Ovary (tissue), 9 donors: Measurements from ENCODE around the gene FBXO40. TPM values are rescaled to one million over a fixed set of nuclear protein-coding genes. Genes with fewer than 3 reads are reported as not detected.

Source experiments
- DNase-seq, 5 donors: peaks; one replicate each; pipeline ENCODE4 v3.0.0-alpha.2; 2019 to 2020
- H3K27ac ChIP-seq, 2 donors: fragments of 200-600 bp; one replicate each; pipeline versions ENCODE4 v1.5.1 to v1.8.0; 2019 to 2022
- H3K27me3 ChIP-seq: fragments of 200-600 bp; one replicate; pipeline ENCODE4 v1.8.0; 2022
- H3K36me3 ChIP-seq: fragments of 200-600 bp; sonication (generic); one replicate; pipeline ENCODE4 v1.5.1; 2019
- H3K4me1 ChIP-seq: one replicate; pipeline ENCODE4 v1.8.1; 2013; ENCODE audit warnings: mild to moderate bottlenecking, moderate library complexity; ENCODE audit not compliant: insufficient read depth
- H3K4me3 ChIP-seq: fragments of 200-600 bp; sonication (generic); one replicate; pipeline ENCODE4 v1.5.1; 2017
- H3K9me3 ChIP-seq, 2 donors: fragments of 200-600 bp in 1 of 2; sonication (generic) in 1 of 2; one replicate each; pipeline versions ENCODE4 v1.5.1 to v1.8.1; 2013 to 2019; ENCODE audit warnings: mild to moderate bottlenecking in 1 of 2, moderate library complexity in 1 of 2
- CTCF ChIP-seq, 3 donors: fragments of 450-650 bp in 2 of 3; fragments of 200-600 bp in 1 of 3; IDR thresholded peaks; one replicate each; pipeline versions ENCODE4 v1.5.1 to v1.8.0; 2016 to 2022; ENCODE audit warnings: antibody characterized with exemption in 3 of 3, mild to moderate bottlenecking in 1 of 3
- EP300 ChIP-seq: sonication (generic); formaldehyde crosslinking; IDR thresholded peaks from one replicate; pipeline ENCODE4 v1.6.1; 2017; ENCODE audit warnings: antibody characterized with exemption
- POLR2A ChIP-seq: fragments of 450-650 bp; IDR thresholded peaks from one replicate; pipeline ENCODE4 v1.6.1; 2017; ENCODE audit warnings: antibody characterized with exemption, mild to moderate bottlenecking, moderate library complexity
- WGBS, 3 donors: extraction: QIAGEN DNeasy Blood & Tissue Kit in 1 of 3; methylation state at CpG; one replicate each; pipeline versions ENCODE4 v1.1.5 to v1.1.7; 2013 to 2017; 5-methylcytosine and 5-hydroxymethylcytosine counted together
- intact Hi-C, 4 donors: fragments of 100-400 bp; cut with DNase I; formaldehyde crosslinking; loops; one replicate each; pipeline versions ENCODE4 v1.11.0 to v1.15.1; 2022 to 2023
- polyA plus RNA-seq, 2 donors: library from polyadenylated mRNA; stranded (reverse); fragments of 200-250 nt in 1 of 2; fragments of 350-450 nt in 1 of 2; fragmentation: Illumina TruSeq in 1 of 2; extraction: RNeasy Lipid Tissue Mini Kit (QIAGEN cat#74804) in 1 of 2; gene quantifications; one replicate each; pipeline ENCODE4 v1.2.3, GENCODE V29; 2013 to 2014
- small RNA-seq: library from RNA; depleted of rRNA; stranded (forward); fragments of <200 nt; gene quantifications from one replicate; pipeline ENCODE3, GENCODE V24; 2016
- total RNA-seq, 7 donors: library from RNA; depleted of rRNA in 2 of 7; stranded (reverse); fragments of >200 nt in 2 of 7; fragmentation: NEBNext Ultra II Directional in 3 of 7; extraction: Animal tissue kit (Norgen Biotek cat#: 25700) in 3 of 7; gene quantifications; one replicate each; pipeline versions ENCODE4 v1.1.0 to v1.2.4, GENCODE V29; 2016 to 2023
- donor health status: DM: no; HTN: no; CAD: no; lungs with moderate emphysema.
- donor health status: DM: no; HTN: no; CAD: no.
- donor health status: Bipolar disorder and iron deficiency.
- donor health status: DM: yes; HTN: yes; CAD: no.
- donor health status: DM: no; HTN: no; CAD: no.
- donor health status: DM: yes; HTN: yes; CAD: no.

The FBXO40 gene
- total and polyA plus RNA-seq, 9 donors, result 0.08 to 1.2 (median 0.17) TPM; not detected in 1

GRCh38 chr3:121677141-121677540, 84.0 kb downstream of the FBXO40 start:
- DNase-seq, result no peak
- Histone ChIP-seq H3K9me3 (no peaks in the 10 kb centered on the region), H3K27me3 (no peaks in the 10 kb centered on the region), H3K4me3 (no peak overlapping the region), H3K4me1 (no peaks in the 10 kb centered on the region), H3K27ac (no peak overlapping the region), H3K36me3 (no peaks in the 10 kb centered on the region)
- WGBS, 3 donors, result 93 to 98% (median 96%) methylated on average over 2 of the region's 2 CpGs
- intact Hi-C loops, result no loop called here
- no peak for TF ChIP-seq EP300
- TF ChIP-seq CTCF (IDR thresholded peaks at IDR 0.05), result no peak
- TF ChIP-seq POLR2A, result no peak

Small RNA genes lying within 50 kb of the gene (small RNA-seq; reads per million reads assigned to genes)
- gene RNU4-62P, result not detected

Other genes starting within 250 kb of the FBXO40 start
- gene POLQ, start 47.4 kb upstream of the FBXO40 start, total RNA-seq, result under 1 TPM; 0.10 to 0.55 (median 0.24) TPM
- gene POLQ, start 47.4 kb upstream of the FBXO40 start, polyA plus RNA-seq, result under 1 TPM; 0.08 to 0.22 TPM
- gene ARGFX, start 25.4 kb upstream of the FBXO40 start, total RNA-seq, result not detected
- not detected for gene ARGFX, start 25.4 kb upstream of the FBXO40 start, polyA plus RNA-seq
- gene HCLS1, start 67.5 kb downstream of the FBXO40 start, total RNA-seq, result 10 to 100 TPM in 6 of 7 donors, 1 to 10 TPM in 1; 7.0 to 35.1 (median 13.3) TPM
- 10 to 100 TPM; 11.6 to 45.9 TPM for gene HCLS1, start 67.5 kb downstream of the FBXO40 start, polyA plus RNA-seq
- 10 to 100 TPM; 39.6 to 70.5 (median 52.7) TPM for gene GOLGB1, start 156.4 kb downstream of the FBXO40 start, total RNA-seq
- gene GOLGB1, start 156.4 kb downstream of the FBXO40 start, polyA plus RNA-seq, result 10 to 100 TPM; 18.9 to 31.7 TPM
- 10 to 100 TPM; 17.2 to 28.2 (median 21.3) TPM for gene IQCB1, start 241.7 kb downstream of the FBXO40 start, total RNA-seq
- gene IQCB1, start 241.7 kb downstream of the FBXO40 start, polyA plus RNA-seq, result 10 to 100 TPM; 15.3 to 15.4 TPM
- gene EAF2, start 241.8 kb downstream of the FBXO40 start, total RNA-seq, result 1 to 10 TPM in 6 of 7 donors, under 1 TPM in 1; 0.83 to 6.1 (median 2.7) TPM
- 1 to 10 TPM; 2.3 to 2.6 TPM for gene EAF2, start 241.8 kb downstream of the FBXO40 start, polyA plus RNA-seq